Upper lobe of left lung (tissue), 4 donors: ENCODE results near the gene ERCC6L2.

Experiments used
- CTCF ChIP-seq, 6 experiments: fragments of 450-650 bp in 4 of 6; fragments of 200-600 bp in 2 of 6; sonication (generic) in 2 of 6; IDR thresholded peaks; one replicate each; pipeline ENCODE4 v1.5.1; 2016 to 2019; ENCODE audit warnings: antibody characterized with exemption in 6 of 6
- POLR2A ChIP-seq, 4 donors: fragments of 450-650 bp; IDR thresholded peaks; one replicate each; pipeline ENCODE4 v1.5.1; 2016 to 2017; ENCODE audit warnings: antibody characterized with exemption in 4 of 4, mild to moderate bottlenecking in 2 of 4

- TF ChIP-seq CTCF (IDR thresholded peaks at IDR 0.05) (no peak), POLR2A (IDR thresholded peaks at IDR 0.05) (no peak)
Observed at GRCh38 chr9:96006296-96006879, 130.9 kb downstream of the ERCC6L2 start.
